Uterus (tissue), 2 donors: Measurements from ENCODE around the gene NEUROD6.

Source experiments
- POLR2A ChIP-seq, 2 donors: fragments of 450-650 bp; IDR thresholded peaks; one replicate each; pipeline ENCODE4 v1.6.1; 2016; ENCODE audit warnings: antibody characterized with exemption in 2 of 2, mild to moderate bottlenecking in 1 of 2, moderate library complexity in 1 of 2
- TF ChIP-seq, protein P1 (sequence below), 4 experiments: fragments of 200-600 bp in 2 of 4; fragments of 450-650 bp in 2 of 4; sonication (generic) in 2 of 4; IDR thresholded peaks; one replicate each; pipeline ENCODE4 v1.5.1; 2016 to 2019; ENCODE audit warnings: antibody characterized with exemption in 4 of 4, mild to moderate bottlenecking in 2 of 4, moderate library complexity in 1 of 4

DNA sequence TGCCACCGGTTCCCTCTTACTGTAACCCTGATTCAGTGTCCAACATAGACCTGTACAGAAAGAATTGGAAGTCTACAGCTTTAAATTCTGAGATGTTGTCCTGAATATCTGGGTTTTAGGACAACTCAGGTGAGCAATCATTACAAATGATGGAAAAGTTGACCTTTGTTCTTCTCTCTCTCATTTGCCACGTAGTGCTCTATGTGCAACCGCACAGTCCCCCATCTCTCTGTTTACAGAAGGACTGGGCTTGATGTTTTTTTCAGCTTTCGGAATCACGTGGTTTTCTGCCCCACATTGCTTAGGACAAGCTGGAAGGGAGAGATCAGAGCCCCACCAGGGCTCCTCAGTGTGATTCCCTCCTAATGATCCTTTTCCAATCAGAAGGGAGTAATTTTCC lies 22.2 kb downstream of the NEUROD6 start:
- TF ChIP-seq, protein P1, sequence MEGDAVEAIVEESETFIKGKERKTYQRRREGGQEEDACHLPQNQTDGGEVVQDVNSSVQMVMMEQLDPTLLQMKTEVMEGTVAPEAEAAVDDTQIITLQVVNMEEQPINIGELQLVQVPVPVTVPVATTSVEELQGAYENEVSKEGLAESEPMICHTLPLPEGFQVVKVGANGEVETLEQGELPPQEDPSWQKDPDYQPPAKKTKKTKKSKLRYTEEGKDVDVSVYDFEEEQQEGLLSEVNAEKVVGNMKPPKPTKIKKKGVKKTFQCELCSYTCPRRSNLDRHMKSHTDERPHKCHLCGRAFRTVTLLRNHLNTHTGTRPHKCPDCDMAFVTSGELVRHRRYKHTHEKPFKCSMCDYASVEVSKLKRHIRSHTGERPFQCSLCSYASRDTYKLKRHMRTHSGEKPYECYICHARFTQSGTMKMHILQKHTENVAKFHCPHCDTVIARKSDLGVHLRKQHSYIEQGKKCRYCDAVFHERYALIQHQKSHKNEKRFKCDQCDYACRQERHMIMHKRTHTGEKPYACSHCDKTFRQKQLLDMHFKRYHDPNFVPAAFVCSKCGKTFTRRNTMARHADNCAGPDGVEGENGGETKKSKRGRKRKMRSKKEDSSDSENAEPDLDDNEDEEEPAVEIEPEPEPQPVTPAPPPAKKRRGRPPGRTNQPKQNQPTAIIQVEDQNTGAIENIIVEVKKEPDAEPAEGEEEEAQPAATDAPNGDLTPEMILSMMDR (IDR thresholded peaks at IDR 0.05), result no peak
- no peak for TF ChIP-seq POLR2A (IDR thresholded peaks at IDR 0.05)
